GM18858 (cell line): Measurements from ENCODE around the gene NFYC.

ENCODE experiments used
- ATAC-seq: cut with Tn5 transposase; IDR thresholded peaks from one replicate; pipeline ENCODE4 v1.9.1; 2021; ENCODE audit not compliant: unreplicated experiment

NFYC gene

GRCh38 chr1:40756523-40756922 lies 65.0 kb downstream of the NFYC start:
- no peak for ATAC-seq

GRCh38 chr1:40757084-40757483 lies 65.6 kb downstream of the NFYC start:
- no peak for ATAC-seq

- ATAC-seq = no peak
These were observed 66.5 kb downstream of the NFYC start for GRCh38 chr1:40758004-40758403.

- no peak for ATAC-seq
These were observed 67.3 kb downstream of the NFYC start for GRCh38 chr1:40758578-40759343.

- no peak for ATAC-seq
These were observed 69.5 kb downstream of the NFYC start for GRCh38 chr1:40760984-40761383.

- ATAC-seq = no peak
These were observed 70.8 kb downstream of the NFYC start for GRCh38 chr1:40762144-40762923.

GRCh38 chr1:40763742-40764532 lies 72.4 kb downstream of the NFYC start:
- peak; percentile 33 for ATAC-seq

- no peak for ATAC-seq
These were observed 73.5 kb downstream of the NFYC start for GRCh38 chr1:40764981-40765380.

GRCh38 chr1:40766017-40766416 lies 74.5 kb downstream of the NFYC start:
- no peak for ATAC-seq

- ATAC-seq = no peak
These were observed 75.1 kb downstream of the NFYC start for GRCh38 chr1:40766560-40766959.

- ATAC-seq = no peak
These were observed 76.9 kb downstream of the NFYC start for GRCh38 chr1:40768146-40768990.

- ATAC-seq = no peak
These were observed 78.3 kb downstream of the NFYC start for GRCh38 chr1:40769815-40770214.

- ATAC-seq = no peak
These were observed 79.0 kb downstream of the NFYC start for GRCh38 chr1:40770296-40771070.

GRCh38 chr1:40772146-40772955 lies 80.8 kb downstream of the NFYC start:
- no peak for ATAC-seq

- ATAC-seq = no peak
These were observed 82.3 kb downstream of the NFYC start for GRCh38 chr1:40773748-40774265.

- no peak for ATAC-seq
These were observed 82.9 kb downstream of the NFYC start for GRCh38 chr1:40774266-40774998.

- ATAC-seq = no peak
These were observed 85.0 kb downstream of the NFYC start for GRCh38 chr1:40776236-40777072.
